H9 (cell line): ENCODE data around the gene HAGH. TPM values are rescaled to one million over a fixed set of nuclear protein-coding genes. Genes with fewer than 3 reads are reported as not detected.

Source experiments
- DNase-seq: peaks from one replicate; pipeline ENCODE4 v3.0.0-alpha.2; 2017
- H2AFZ ChIP-seq: one replicate; pipeline ENCODE4 v1.6.1; 2013; ENCODE audit warnings: mild to moderate bottlenecking, low read length, control low read depth, moderate library complexity
- H2AK5ac ChIP-seq: 2 replicates; pipeline ENCODE4 v1.6.1; 2013; ENCODE audit warnings: low read length, control low read depth, mixed read lengths; ENCODE audit not compliant: insufficient read length
- H2BK120ac ChIP-seq: one replicate; pipeline ENCODE4 v1.6.1; 2013; ENCODE audit warnings: low read depth, mild to moderate bottlenecking, low read length, control low read depth, inconsistent platforms; ENCODE audit not compliant: poor library complexity, severe bottlenecking
- H2BK12ac ChIP-seq: 2 replicates; pipeline ENCODE4 v1.6.1; 2013; ENCODE audit warnings: low read length, control low read depth, mixed read lengths, low read depth; ENCODE audit not compliant: insufficient read length
- H2BK15ac ChIP-seq: 2 replicates; pipeline ENCODE4 v1.6.1; 2013; ENCODE audit warnings: low read depth, low read length, control low read depth
- H2BK20ac ChIP-seq: one replicate; pipeline ENCODE4 v1.6.1; 2013; ENCODE audit warnings: low read depth, mild to moderate bottlenecking, low read length, control low read depth, inconsistent platforms; ENCODE audit not compliant: poor library complexity, severe bottlenecking
- H2BK5ac ChIP-seq: 2 replicates; pipeline ENCODE4 v1.6.1; 2013; ENCODE audit warnings: low read length, control low read depth, mixed read lengths; ENCODE audit not compliant: insufficient read length
- H3K14ac ChIP-seq: 2 replicates; pipeline ENCODE4 v1.6.1; 2013; ENCODE audit warnings: low read length, control low read depth; ENCODE audit not compliant: insufficient read depth
- H3K18ac ChIP-seq: 2 replicates; pipeline ENCODE4 v1.6.1; 2013; ENCODE audit warnings: low read depth, mild to moderate bottlenecking, mixed read lengths, low read length, control low read depth; ENCODE audit not compliant: insufficient read length
- H3K23ac ChIP-seq: 2 replicates; pipeline ENCODE4 v1.6.1; 2013; ENCODE audit warnings: low read length, control low read depth, mixed read lengths, low read depth; ENCODE audit not compliant: insufficient read length
- H3K23me2 ChIP-seq: 2 replicates; pipeline ENCODE4 v1.6.1; 2013; ENCODE audit warnings: low read depth, mild to moderate bottlenecking, mixed read lengths, low read length, control low read depth; ENCODE audit not compliant: insufficient read length, poor library complexity, severe bottlenecking
- H3K27ac ChIP-seq: 2 replicates; pipeline ENCODE4 v1.5.1; 2013; ENCODE audit warnings: low read length, control low read depth, mixed read lengths, low read depth; ENCODE audit not compliant: insufficient read length
- H3K27me3 ChIP-seq: 2 replicates; pipeline ENCODE4 v1.6.1; 2013; ENCODE audit warnings: low read length, control low read depth, inconsistent platforms; ENCODE audit not compliant: insufficient read depth
- H3K4ac ChIP-seq: 2 replicates; pipeline ENCODE4 v1.6.1; 2013; ENCODE audit warnings: low read depth, mild to moderate bottlenecking, control low read depth, inconsistent platforms, low read length, moderate library complexity
- H3K4me1 ChIP-seq: 2 replicates; pipeline ENCODE4 v1.6.1; 2013; ENCODE audit warnings: low read length, control low read depth, inconsistent platforms; ENCODE audit not compliant: insufficient read depth
- H3K4me2 ChIP-seq: 2 replicates; pipeline ENCODE4 v1.6.1; 2013; ENCODE audit warnings: low read length, control low read depth, mixed read lengths; ENCODE audit not compliant: insufficient read length, insufficient read depth
- H3K56ac ChIP-seq: 2 replicates; pipeline ENCODE4 v1.6.1; 2013; ENCODE audit warnings: low read depth, mild to moderate bottlenecking, mixed read lengths, low read length, control low read depth; ENCODE audit not compliant: insufficient read length
- H3K79me1 ChIP-seq: 2 replicates; pipeline ENCODE4 v1.6.1; 2013; ENCODE audit warnings: low read depth, mild to moderate bottlenecking, moderate library complexity, low read length, control low read depth, inconsistent platforms; ENCODE audit not compliant: insufficient read depth, poor library complexity, severe bottlenecking
- H3K79me2 ChIP-seq: 2 replicates; pipeline ENCODE4 v1.6.1; 2013; ENCODE audit warnings: low read length, control low read depth, inconsistent platforms; ENCODE audit not compliant: insufficient read depth
- H3K9ac ChIP-seq: 2 replicates; pipeline ENCODE4 v1.6.1; 2013; ENCODE audit warnings: low read length, control low read depth, mixed read lengths; ENCODE audit not compliant: insufficient read length; ENCODE audit errors: extremely low read depth
- H3K9me3 ChIP-seq: one replicate; pipeline ENCODE4 v1.6.1; 2013; ENCODE audit warnings: low read depth, low read length, inconsistent platforms; ENCODE audit not compliant: control insufficient read depth
- H3T11ph ChIP-seq: one replicate; pipeline ENCODE4 v1.6.1; 2013; ENCODE audit warnings: mild to moderate bottlenecking, low read length, control low read depth, inconsistent platforms
- H4K20me1 ChIP-seq: one replicate; pipeline ENCODE4 v1.6.1; 2013; ENCODE audit not compliant: control insufficient read depth, insufficient read length, insufficient read depth
- H4K5ac ChIP-seq: 2 replicates; pipeline ENCODE4 v1.6.1; 2013; ENCODE audit warnings: low read depth, mild to moderate bottlenecking, mixed read lengths, low read length, control low read depth; ENCODE audit not compliant: insufficient read length
- H4K8ac ChIP-seq: replicated peaks from 2 replicates; pipeline ENCODE4 v1.6.1; 2013; ENCODE audit warnings: low read length, control low read depth, mixed read lengths, low read depth; ENCODE audit not compliant: insufficient read length
- H4K91ac ChIP-seq: 2 replicates; pipeline ENCODE4 v1.6.1; 2013; ENCODE audit warnings: low read depth, mild to moderate bottlenecking, moderate library complexity, mixed read lengths, low read length, control low read depth; ENCODE audit not compliant: insufficient read length
- H3K27ac Mint-ChIP-seq, 3 experiments: 2 replicates in 2 of 3; 3 replicates in 1 of 3; pipeline ENCODE4 v1.8.0; 2020 to 2021; ENCODE audit warnings: mixed read lengths in 3 of 3, mild to moderate bottlenecking in 1 of 3, moderate library complexity in 1 of 3
- H3K27me3 Mint-ChIP-seq: 2 replicates; pipeline ENCODE4 v1.8.0; 2021; ENCODE audit warnings: low read depth, mild to moderate bottlenecking, moderate library complexity, mixed read lengths
- H3K36me3 Mint-ChIP-seq, 3 experiments: 2 replicates in 2 of 3; 3 replicates in 1 of 3; pipeline ENCODE4 v1.8.0; 2020 to 2021; ENCODE audit warnings: low read depth in 3 of 3, mixed read lengths in 3 of 3; ENCODE audit not compliant: insufficient read depth in 1 of 3
- H3K4me1 Mint-ChIP-seq, 2 experiments: 2 replicates each; pipeline ENCODE4 v1.8.0; 2020; ENCODE audit warnings: mixed read lengths in 2 of 2
- H3K4me3 Mint-ChIP-seq, 2 experiments: 2 replicates in 1 of 2; 3 replicates in 1 of 2; pipeline ENCODE4 v1.8.0; 2020 to 2021; ENCODE audit warnings: mild to moderate bottlenecking in 2 of 2, mixed read lengths in 2 of 2, moderate library complexity in 1 of 2
- H3K9me3 Mint-ChIP-seq, 2 experiments: 2 replicates in 1 of 2; 3 replicates in 1 of 2; pipeline ENCODE4 v1.8.0; 2020; ENCODE audit warnings: mild to moderate bottlenecking in 2 of 2, mixed read lengths in 2 of 2, moderate library complexity in 1 of 2
- CTCF ChIP-seq: fragments of 200-600 bp; sonication (generic); conservative IDR thresholded peaks from 3 replicates; pipeline ENCODE4 v1.8.0; 2021; ENCODE audit warnings: antibody characterized with exemption, mild to moderate bottlenecking
- WGBS: extraction: QIAGEN DNeasy Blood & Tissue Kit; methylation state at CpG from one replicate; pipeline ENCODE4 v1.1.7; 2013; ENCODE audit warnings: missing lambda C conversion rate, low lambda C conversion rate, mixed read lengths; ENCODE audit not compliant: insufficient read length; ENCODE audit errors: extremely low coverage; 5-methylcytosine and 5-hydroxymethylcytosine counted together
- total RNA-seq: library from RNA; stranded (reverse); gene quantifications from 2 replicates; pipeline ENCODE4 v1.2.1, GENCODE V29; 2021

HAGH gene
- total RNA-seq, 1 experiment from 2014 or later, result 30.0 TPM

- Histone ChIP-seq H3K4ac (no peak overlapping the region), H2BK15ac (no peak overlapping the region), H3K4me1 (no peaks in the 10 kb centered on the region; the same call in 1 of the 2 replicates), H3K56ac (no peak overlapping the region), H2BK12ac (no peak overlapping the region), H3T11ph (no peak overlapping the region), H3K9me3 (no peaks in the 10 kb centered on the region), H4K8ac (no peak overlapping the region), H2BK120ac (no peak overlapping the region), H3K23ac (no peak overlapping the region), H3K14ac (no peak overlapping the region), H3K18ac (no peak overlapping the region), H2AFZ (no peak overlapping the region), H3K9ac (no peak overlapping the region), H4K5ac (no peak overlapping the region), H4K91ac (no peak overlapping the region), H2BK20ac (no peak overlapping the region), H2BK5ac (no peak overlapping the region), H3K27me3 (no peaks in the 10 kb centered on the region), H3K27ac (no peak overlapping the region), H3K4me2 (no peak overlapping the region), H3K79me2 (peaks cover 8% of the 10 kb centered on the region; the same call in 1 of the 2 replicates), H3K79me1 (peaks cover 5% of the 10 kb centered on the region), H2AK5ac (no peak overlapping the region), H3K23me2 (no peaks in the 10 kb centered on the region), H4K20me1 (no peaks in the 10 kb centered on the region)
- H3K4me1 Mint-ChIP-seq, result peaks cover 0 to 2% of the 10 kb centered on the region in 2 experiments; a peak in 1 of 4 replicates
- no peak overlapping the region; a peak in 1 of 5 replicates for H3K4me3 Mint-ChIP-seq
- no CpG with 5 or more reads among the region's 19 CpGs for WGBS
- no peaks in the 10 kb centered on the region for H3K27me3 Mint-ChIP-seq
- H3K27ac Mint-ChIP-seq, result peak overlapping the region in 1 of 3 experiments; percentile 62; a peak in 1 of 7 replicates
- no peak for DNase-seq
- H3K9me3 Mint-ChIP-seq, result no peaks in the 10 kb centered on the region
- H3K36me3 Mint-ChIP-seq, result peaks cover 5 to 17% (median 11%) of the 10 kb centered on the region in 3 experiments; a peak in 6 of 7 replicates
- TF ChIP-seq CTCF, result no peak
Observed at GRCh38 chr16:1788708-1789100, 37.9 kb downstream of the HAGH start.
